HG03460 (cell line): Measurements from ENCODE around the gene SOWAHB.
"Not testable (repeated sequence)": the region's sequence is repeated elsewhere in the genome, so short reads cannot be mapped to it uniquely, and the experiment has no call there.

Experiments used
- ATAC-seq: cut with Tn5 transposase; IDR thresholded peaks from one replicate; pipeline ENCODE4 v1.9.1; 2021; ENCODE audit not compliant: unreplicated experiment

SOWAHB gene

GRCh38 chr4:76896048-76896447 is 1.9 kb downstream of the SOWAHB start:
- no peak for ATAC-seq

DNA sequence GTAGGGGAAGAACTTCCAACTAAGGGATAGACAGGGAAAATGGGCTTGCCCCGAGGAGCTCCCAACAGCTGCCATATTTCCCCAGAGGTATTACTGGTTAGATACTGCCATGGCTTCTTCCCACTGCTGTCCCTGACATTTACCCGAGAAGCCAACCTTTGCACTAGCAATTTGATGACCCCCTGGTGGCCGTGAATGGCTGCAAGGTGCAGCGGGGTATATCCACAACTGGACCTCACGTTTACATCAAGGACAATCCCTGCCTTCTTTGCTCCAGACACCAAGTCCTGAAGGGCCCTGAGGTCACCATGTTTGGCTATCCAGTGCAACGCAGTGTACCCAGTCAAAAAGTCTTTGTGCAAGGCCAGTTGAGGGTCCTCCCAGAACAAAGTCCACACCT is 2.3 kb downstream of the SOWAHB start:
- no peak for ATAC-seq

- ATAC-seq, result no peak
Observed at GRCh38 chr4:76894537-76895255, 3.2 kb downstream of the SOWAHB start.

- no peak for ATAC-seq
Observed at GRCh38 chr4:76892601-76893000, 5.3 kb downstream of the SOWAHB start.

DNA sequence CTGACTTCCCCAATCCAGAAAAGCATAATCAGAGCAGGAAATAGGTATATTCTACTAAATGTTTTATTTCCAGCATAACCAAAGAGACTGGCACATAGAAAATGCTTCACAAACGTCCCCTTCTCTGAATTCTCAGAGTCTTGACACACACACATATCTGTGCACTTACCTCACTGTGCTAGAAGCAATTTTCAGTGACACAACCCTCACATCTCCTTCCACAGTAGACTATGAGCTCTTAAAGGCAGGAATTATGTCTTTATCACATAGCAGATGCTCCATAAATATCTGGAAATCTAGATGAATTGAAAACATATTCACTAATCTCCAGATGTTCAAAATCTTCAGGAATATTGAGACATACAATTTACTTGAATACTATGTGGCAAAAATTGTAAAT is 5.9 kb downstream of the SOWAHB start:
- ATAC-seq, result no peak

DNA sequence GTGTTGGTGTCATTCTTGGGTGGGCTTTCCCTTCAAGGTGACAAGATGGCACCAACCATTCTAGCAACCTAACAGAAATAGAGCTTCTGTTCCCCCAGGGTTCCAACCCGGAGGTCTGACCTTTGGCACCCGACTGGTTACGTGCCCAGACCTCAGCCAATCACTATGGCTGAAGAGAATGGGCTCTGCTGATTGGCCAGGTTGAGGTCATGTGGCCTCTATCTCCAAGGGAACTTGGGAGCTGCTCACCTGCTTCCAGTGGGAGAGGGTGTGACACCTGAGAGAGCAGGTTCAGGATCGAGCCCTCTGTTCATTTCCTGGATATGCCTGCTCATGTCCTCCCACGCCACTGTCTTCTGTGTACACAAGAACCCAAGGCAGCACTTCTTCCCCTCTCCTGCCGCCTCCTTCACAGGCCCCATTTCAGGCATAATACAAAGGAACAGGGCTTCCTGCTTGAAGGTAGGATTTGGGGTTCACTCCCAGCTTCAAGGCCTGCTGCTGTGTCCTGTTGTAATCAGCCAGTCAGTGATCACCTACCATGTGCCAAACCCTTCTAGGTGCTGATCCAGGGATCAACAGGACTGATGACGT is 11.0 kb downstream of the SOWAHB start:
- no peak for ATAC-seq

GRCh38 chr4:76886214-76886613 is 11.7 kb downstream of the SOWAHB start:
- no peak for ATAC-seq

GRCh38 chr4:76883147-76883546 is 14.8 kb downstream of the SOWAHB start:
- ATAC-seq, result no peak

DNA sequence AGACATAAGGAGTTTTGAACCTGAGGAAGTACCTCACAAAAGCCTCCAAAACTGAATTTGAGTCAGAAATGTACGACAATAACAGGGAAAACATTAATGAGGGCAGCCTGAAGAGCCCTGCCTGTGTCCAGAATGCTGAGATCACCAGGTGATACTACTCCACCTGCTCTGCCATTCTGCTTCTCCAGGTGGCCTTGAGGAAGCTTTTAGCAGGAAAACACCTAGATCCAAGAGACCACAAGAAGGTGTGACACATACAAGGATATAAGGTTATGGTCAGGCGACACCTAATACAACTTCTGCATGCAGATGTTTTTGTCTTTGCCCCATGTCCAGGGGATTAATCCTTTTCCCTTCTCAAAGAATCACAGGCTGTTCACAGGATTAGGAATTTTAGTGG is 15.3 kb downstream of the SOWAHB start:
- no peak for ATAC-seq

GRCh38 chr4:76881375-76881774 is 16.6 kb downstream of the SOWAHB start:
- no peak for ATAC-seq

GRCh38 chr4:76879731-76880364 is 18.1 kb downstream of the SOWAHB start:
- ATAC-seq, result no peak

DNA sequence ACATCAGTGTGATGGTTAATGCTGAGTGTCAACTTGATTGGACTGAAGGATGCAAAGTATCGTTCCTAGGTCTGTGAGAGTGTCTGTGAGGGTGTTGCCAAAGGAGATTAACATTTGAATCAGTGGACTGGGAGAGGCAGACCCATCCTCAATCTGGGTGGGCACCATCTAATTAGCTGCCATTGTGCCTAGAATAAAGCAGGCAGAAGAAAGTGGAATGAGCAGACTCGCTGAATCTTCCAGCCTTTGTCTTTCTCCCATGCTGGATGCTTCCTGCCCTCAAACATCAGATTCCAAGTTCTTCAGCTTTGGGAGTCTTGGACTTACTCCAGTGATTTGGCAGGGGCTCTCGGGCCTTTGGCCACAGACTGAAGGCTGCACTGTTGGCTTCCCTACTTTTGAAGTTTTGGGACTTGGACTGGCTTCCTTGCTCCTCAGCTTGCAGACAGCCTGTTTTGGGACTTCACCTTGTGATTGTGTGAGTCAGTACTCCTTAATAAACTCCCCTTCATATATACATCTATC is 19.2 kb downstream of the SOWAHB start:
- not testable (repeated sequence) for ATAC-seq

- no peak for ATAC-seq
Observed at GRCh38 chr4:76874176-76874575, 23.8 kb downstream of the SOWAHB start.

DNA sequence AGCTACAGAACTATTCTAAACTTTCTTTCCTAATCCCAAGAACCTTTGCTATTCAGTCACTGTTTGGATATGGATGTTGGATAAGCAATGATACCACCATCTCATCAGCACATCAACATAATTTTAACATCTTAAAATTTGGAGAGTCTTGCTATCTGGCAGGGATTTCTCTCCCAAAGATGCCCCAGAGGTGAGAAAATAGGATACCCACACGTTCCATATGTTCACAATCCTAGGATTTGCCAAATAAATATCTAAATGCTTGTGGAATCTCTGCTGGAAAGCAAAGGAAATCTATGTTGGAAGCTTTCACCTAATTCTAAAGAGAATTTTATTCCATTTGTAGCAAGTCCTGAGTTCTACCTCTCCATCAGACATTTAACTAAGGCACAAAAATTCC is 24.4 kb downstream of the SOWAHB start:
- ATAC-seq, result no peak

- ATAC-seq, result no peak
Observed at GRCh38 chr4:76872556-76872955, 25.4 kb downstream of the SOWAHB start.

GRCh38 chr4:76868780-76869179 is 29.2 kb downstream of the SOWAHB start:
- not testable (repeated sequence) for ATAC-seq

- ATAC-seq, result no peak
Observed at GRCh38 chr4:76867880-76868655, 29.9 kb downstream of the SOWAHB start.

- no peak for ATAC-seq
Observed at GRCh38 chr4:76867377-76867776, 30.6 kb downstream of the SOWAHB start.

GRCh38 chr4:76866641-76867040 is 31.3 kb downstream of the SOWAHB start:
- no peak for ATAC-seq

DNA sequence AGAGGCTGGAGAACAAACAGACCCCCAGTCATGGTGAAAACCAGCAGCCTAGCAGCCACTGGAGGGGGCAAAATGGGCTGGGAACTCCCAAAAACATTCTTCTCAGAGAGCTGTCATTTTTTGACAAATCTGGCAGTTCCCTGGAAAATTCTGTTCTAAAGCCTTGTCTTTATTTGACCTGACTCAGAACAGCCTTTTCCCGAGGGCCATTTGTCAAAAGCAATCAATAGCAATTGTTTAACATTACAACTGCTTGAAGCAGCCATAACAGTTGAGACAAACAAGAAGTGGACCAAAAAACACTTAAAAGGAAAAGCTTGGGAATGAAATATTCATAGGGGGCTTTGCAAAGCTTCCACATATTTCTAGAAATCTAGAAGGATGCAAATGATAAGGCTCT is 39.6 kb downstream of the SOWAHB start:
- ATAC-seq, result no peak

- no peak for ATAC-seq
Observed at GRCh38 chr4:76857074-76857409, 40.9 kb downstream of the SOWAHB start.
